ENCODE measurements around the gene INPP5D.

DNA sequence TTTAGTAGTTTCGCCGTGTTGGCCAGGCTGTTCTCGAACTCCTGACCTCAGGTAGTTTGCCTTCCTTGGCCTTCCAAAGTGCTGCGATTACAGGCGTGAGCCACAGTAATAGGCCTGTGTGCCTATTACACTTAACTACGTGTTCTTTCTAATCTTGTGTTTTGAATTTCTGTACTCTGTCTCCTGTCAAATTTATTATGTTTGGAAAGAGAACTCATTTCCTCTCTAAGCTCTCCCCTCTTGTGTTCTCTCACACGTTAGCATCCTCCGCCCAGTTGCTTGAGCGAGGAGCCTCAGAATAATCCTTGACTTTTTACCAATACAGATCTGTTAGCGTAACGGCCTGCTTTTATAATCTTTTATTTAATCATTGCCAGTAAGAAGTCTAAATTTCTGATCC, 195.0 kb downstream of the INPP5D start:
- TF ChIP-seq, protein P1, sequence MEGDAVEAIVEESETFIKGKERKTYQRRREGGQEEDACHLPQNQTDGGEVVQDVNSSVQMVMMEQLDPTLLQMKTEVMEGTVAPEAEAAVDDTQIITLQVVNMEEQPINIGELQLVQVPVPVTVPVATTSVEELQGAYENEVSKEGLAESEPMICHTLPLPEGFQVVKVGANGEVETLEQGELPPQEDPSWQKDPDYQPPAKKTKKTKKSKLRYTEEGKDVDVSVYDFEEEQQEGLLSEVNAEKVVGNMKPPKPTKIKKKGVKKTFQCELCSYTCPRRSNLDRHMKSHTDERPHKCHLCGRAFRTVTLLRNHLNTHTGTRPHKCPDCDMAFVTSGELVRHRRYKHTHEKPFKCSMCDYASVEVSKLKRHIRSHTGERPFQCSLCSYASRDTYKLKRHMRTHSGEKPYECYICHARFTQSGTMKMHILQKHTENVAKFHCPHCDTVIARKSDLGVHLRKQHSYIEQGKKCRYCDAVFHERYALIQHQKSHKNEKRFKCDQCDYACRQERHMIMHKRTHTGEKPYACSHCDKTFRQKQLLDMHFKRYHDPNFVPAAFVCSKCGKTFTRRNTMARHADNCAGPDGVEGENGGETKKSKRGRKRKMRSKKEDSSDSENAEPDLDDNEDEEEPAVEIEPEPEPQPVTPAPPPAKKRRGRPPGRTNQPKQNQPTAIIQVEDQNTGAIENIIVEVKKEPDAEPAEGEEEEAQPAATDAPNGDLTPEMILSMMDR (IDR thresholded peaks at IDR 0.05; ENCODE audit: low read depth, low read length, poor library complexity, severe bottlenecking), result no peak
- no peak for TF ChIP-seq EZH2phosphoT487 (IDR thresholded peaks at IDR 0.05; ENCODE audit: borderline replicate concordance, low read length)

Measured in DOHH2 (cell line).